K562 (cell line): Measurements from ENCODE around the gene C1QL2. TPM values are rescaled to one million over a fixed set of nuclear protein-coding genes. Genes with fewer than 3 reads are reported as not detected.

Experiments
- ATAC-seq: fragments of 200-7000 bp; cut with Tn5 transposase; 3 replicates; pipeline ENCODE4 v1.9.1; 2020; ENCODE audit warnings: moderate library complexity
- BruUV-seq: library from RNA; stranded (reverse); fragments of 400-500 nt; replicated peaks from 2 replicates; lab custom pipeline; 2021; lab: Mats Ljungman, UMichigan
- CTCF ChIA-PET: fragments of 300-600 bp; formaldehyde crosslinking; extraction: SDS; loops from one replicate; lab custom pipeline; 2021; ENCODE audit warnings: low intra/inter-chr PET ratio; lab: Yijun Ruan, JAX
- POLR2A ChIA-PET: fragments of 300-600, 350-650 bp; sonication (Branson Sonifier 250); formaldehyde crosslinking; extraction: SDS; loops from one replicate; lab custom pipeline; 2021; ENCODE audit warnings: antibody characterized with exemption, inconsistent platforms; lab: Yijun Ruan, JAX
- DNase-seq, 4 experiments: peaks; one replicate each; pipeline versions ENCODE4 v3.0.0 to v3.0.0-alpha.2; 2011 to 2018; ENCODE audit warnings: low spot score in 3 of 4, mixed read lengths in 3 of 4; ENCODE audit errors: extremely low read depth in 1 of 4
- FAIRE-seq: peaks from 2 replicates; lab custom pipeline; 2011; peaks lifted over from hg19 to GRCh38; lab: Jason Lieb, UNC
- H2AFZ ChIP-seq: 2 replicates; pipeline ENCODE4 v1.6.0; 2011; ENCODE audit warnings: low read depth, low read length, control low read depth, inconsistent platforms
- H3K27ac ChIP-seq: fragments of 200-600 bp; 3 replicates; pipeline ENCODE4 v1.8.0; 2011; ENCODE audit warnings: low read depth, mild to moderate bottlenecking, control low read depth, inconsistent platforms, low read length, moderate library complexity, mixed read lengths; ENCODE audit errors: extremely low read depth
- H3K27me3 ChIP-seq, 2 experiments: fragments of 300-600 bp in 1 of 2; 2 replicates in 1 of 2; 3 replicates in 1 of 2; pipeline versions ENCODE4 v1.6.0 to v1.8.0; 2011; ENCODE audit warnings: inconsistent platforms in 2 of 2, low read length in 2 of 2, mild to moderate bottlenecking in 1 of 2, mixed read lengths in 1 of 2, moderate library complexity in 1 of 2; ENCODE audit not compliant: control insufficient read depth in 2 of 2, insufficient read depth in 2 of 2
- H3K36me3 ChIP-seq: fragments of 300-600 bp; 3 replicates; pipeline ENCODE4 v1.8.0; 2011; ENCODE audit warnings: mild to moderate bottlenecking, low read length, inconsistent platforms; ENCODE audit not compliant: control insufficient read depth, insufficient read depth
- H3K4me1 ChIP-seq, 2 experiments: fragments of 200-600 bp in 1 of 2; replicated peaks in 1 of 2; 2 replicates in 1 of 2; 3 replicates in 1 of 2; pipeline versions ENCODE4 v1.5.1 to v1.8.0; 2011; ENCODE audit warnings: inconsistent platforms in 2 of 2, low read length in 2 of 2, mild to moderate bottlenecking in 1 of 2, mixed read lengths in 1 of 2, moderate library complexity in 1 of 2; ENCODE audit not compliant: control insufficient read depth in 2 of 2, insufficient read depth in 2 of 2
- H3K4me2 ChIP-seq: 2 replicates; pipeline ENCODE4 v1.6.1; 2011; ENCODE audit warnings: low read length, control low read depth, inconsistent platforms, mixed read lengths; ENCODE audit not compliant: insufficient read depth
- H3K4me3 ChIP-seq: fragments of 200-600 bp; sonication (generic), shearing (Covaris generic); 2 replicates; pipeline ENCODE4 v1.5.1; 2016; ENCODE audit warnings: control low read depth, inconsistent platforms
- H3K79me2 ChIP-seq: fragments of 200-600 bp; 3 replicates; pipeline ENCODE4 v1.8.0; 2011; ENCODE audit warnings: low read length, inconsistent platforms; ENCODE audit not compliant: control insufficient read depth, insufficient read depth
- H3K9ac ChIP-seq, 2 experiments: 2 replicates each; pipeline versions ENCODE4 v1.6.0 to v1.6.1; 2011; ENCODE audit warnings: low read depth in 2 of 2, low read length in 2 of 2, control low read depth in 1 of 2, inconsistent platforms in 1 of 2, mild to moderate bottlenecking in 1 of 2, mixed read lengths in 1 of 2; ENCODE audit not compliant: insufficient read depth in 1 of 2
- H3K9me1 ChIP-seq: one replicate; pipeline ENCODE4 v1.6.0; 2011; ENCODE audit warnings: inconsistent platforms, mild to moderate bottlenecking, low read length, moderate library complexity; ENCODE audit not compliant: control insufficient read depth, insufficient read depth
- H3K9me3 ChIP-seq: replicated peaks from 2 replicates; pipeline ENCODE4 v1.5.1; 2011; ENCODE audit warnings: low read depth, low read length, inconsistent platforms; ENCODE audit not compliant: control insufficient read depth, insufficient read depth
- H4K20me1 ChIP-seq: replicated peaks from 2 replicates; pipeline ENCODE4 v1.6.1; 2011; ENCODE audit warnings: low read length, inconsistent platforms, mixed read lengths; ENCODE audit not compliant: control insufficient read depth, insufficient read depth
- CEBPB ChIP-seq: fragments of 450-650 bp; IDR thresholded peaks from 2 replicates; pipeline ENCODE4 v1.6.1; 2016; ENCODE audit warnings: missing genetic modification characterization, missing compliant biosample characterization
- DPF2 ChIP-seq: fragments of 450-650 bp; IDR thresholded peaks from 2 replicates; pipeline ENCODE4 v1.6.1; 2016
- EP400 ChIP-seq: fragments of 450-650 bp; IDR thresholded peaks from 2 replicates; pipeline ENCODE4 v1.6.1; 2017; ENCODE audit warnings: antibody characterized with exemption, mild to moderate bottlenecking, moderate library complexity
- HLTF ChIP-seq: fragments of 450-650 bp; IDR thresholded peaks from 2 replicates; pipeline ENCODE4 v1.6.1; 2016
- KAT7 ChIP-seq: sonication (generic); formaldehyde crosslinking; IDR thresholded peaks from 2 replicates; pipeline ENCODE4 v1.8.0; 2022; ENCODE audit warnings: missing genetic modification reagents, mild to moderate bottlenecking, borderline replicate concordance
- KHSRP ChIP-seq: fragments of 450-650 bp; IDR thresholded peaks from 2 replicates; pipeline ENCODE4 v1.6.1; 2017
- RAD51 ChIP-seq: fragments of 450-650 bp; IDR thresholded peaks from 2 replicates; pipeline ENCODE4 v1.7.1; 2016; ENCODE audit warnings: low read depth, mild to moderate bottlenecking, borderline replicate concordance
- RBFOX2 ChIP-seq: fragments of 200-400 bp; formaldehyde crosslinking; IDR thresholded peaks from 2 replicates; pipeline ENCODE4 v1.6.1; 2017; ENCODE audit warnings: low read depth, mild to moderate bottlenecking, low read length, moderate library complexity
- ZNF143 ChIP-seq: sonication (generic); formaldehyde crosslinking; IDR thresholded peaks from 2 replicates; pipeline ENCODE4 v1.9.0; 2022; ENCODE audit warnings: mild to moderate bottlenecking, missing genetic modification reagents
- ZNF354B ChIP-seq: fragments of 250-450 bp; sonication (Bioruptor Pico); IDR thresholded peaks from 2 replicates; pipeline ENCODE4 v1.4.0; 2020
- WGBS: fragments of 100-300 bp; shearing (Covaris generic); methylation state at CpG from one replicate; pipeline ENCODE4 v1.1.6; 2016; ENCODE audit warnings: low coverage, mixed read lengths; ENCODE audit not compliant: insufficient coverage; ENCODE audit errors: missing lambda C conversion rate; 5-methylcytosine and 5-hydroxymethylcytosine counted together
- in situ Hi-C: fragments of 300-500 bp; cut with MboI; formaldehyde crosslinking; loops from 4 replicates; pipeline ENCODE4 v1.15.0; 2018; ENCODE audit warnings: inconsistent platforms, mixed read lengths
- intact Hi-C: fragments of 100-400 bp; cut with micrococcal nuclease; formaldehyde crosslinking; loops from 2 replicates; pipeline ENCODE4 v1.14.2; 2022
- polyA plus RNA-seq, 8 experiments: library from polyadenylated mRNA; depleted of rRNA in 4 of 8; stranded (reverse) in 5 of 8; unstranded in 3 of 8; fragments of >200 nt; fragmentation: Nextera tagmentation in 2 of 8; fragmentation: Illumina TruSeq in 1 of 8; extraction: Ambion mirVana in 2 of 8; extraction: Trizol in 1 of 8; gene quantifications; 2 replicates each; pipeline versions ENCODE4 v1.2.1 to v1.2.3, GENCODE V29; 2011 to 2014; ENCODE audit warnings: inconsistent platforms in 1 of 8, missing spikeins in 1 of 8
- total RNA-seq, 7 experiments: library from RNA; depleted of rRNA in 6 of 7; stranded (reverse); fragments of >200 nt in 6 of 7; fragmentation: Illumina TruSeq in 2 of 7; extraction: Trizol in 2 of 7; gene quantifications; 2 replicates each; pipeline versions ENCODE4 v1.2.1 to v1.2.3, GENCODE V29; 2011 to 2021; ENCODE audit warnings: low replicate concordance in 1 of 7
- TF ChIP-seq, protein P1 (sequence below), 2 experiments: fragments of 450-650 bp; conservative IDR thresholded peaks; 2 replicates each; pipeline ENCODE4 v1.6.1; 2017; ENCODE audit warnings: mild to moderate bottlenecking in 2 of 2, moderate library complexity in 2 of 2
- TF ChIP-seq, protein P2 (sequence below): fragments of 250-450 bp; sonication (Bioruptor Pico); IDR thresholded peaks from 2 replicates; pipeline ENCODE4 v1.8.0; 2022; ENCODE audit warnings: inconsistent platforms, mild to moderate bottlenecking, moderate library complexity, borderline replicate concordance
- TF ChIP-seq, protein P3 (sequence below): fragments of 450-650 bp; formaldehyde crosslinking; IDR thresholded peaks from 2 replicates; pipeline ENCODE4 v1.4.0; 2020; ENCODE audit warnings: mild to moderate bottlenecking, moderate library complexity

The C1QL2 gene
- total and polyA plus RNA-seq, 9 of the 15 experiments (the other 6 are each of a cell fraction or from before 2014, with no cell fraction given), result not detected

DNA sequence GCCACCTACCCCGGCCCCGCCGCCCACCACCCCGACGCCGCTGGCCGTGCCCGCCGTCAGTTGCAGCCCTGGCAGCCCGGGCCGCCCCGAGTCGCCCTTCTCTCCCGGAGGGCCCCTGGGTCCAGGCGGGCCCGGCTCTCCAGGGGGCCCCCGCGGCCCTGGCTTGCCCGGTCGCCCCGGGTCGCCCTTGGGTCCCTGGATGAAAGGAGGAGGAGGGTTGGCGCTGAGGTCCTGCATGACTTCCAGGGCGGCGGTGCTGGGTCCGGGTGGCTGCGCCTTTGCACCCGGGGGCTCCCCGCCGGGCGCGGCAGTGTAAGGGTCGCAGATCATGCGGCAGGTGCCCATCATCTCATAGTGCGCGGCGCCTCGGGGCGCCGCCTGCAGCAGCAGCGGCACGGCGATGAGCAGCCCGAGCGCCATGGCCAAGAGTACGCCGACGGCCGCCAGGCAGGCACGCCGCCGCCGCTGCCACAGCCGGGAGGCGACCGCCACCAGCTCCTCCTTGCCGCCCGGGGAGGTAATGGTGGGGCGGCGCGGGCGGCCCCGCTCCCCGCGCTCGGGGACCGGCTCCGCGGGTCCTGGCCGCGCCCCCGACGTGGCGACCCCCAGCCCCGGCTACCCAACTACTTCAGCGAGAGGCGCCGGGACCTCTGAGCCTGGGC lies 570 bp downstream of the C1QL2 start:
- ATAC-seq (no peak), FAIRE-seq (no peak), DNase-seq (no peak)
- H3K4me2 ChIP-seq, result no peak overlapping the region
- H3K9me1 ChIP-seq, result no peaks in the 10 kb centered on the region
- H2AFZ ChIP-seq, result no peak overlapping the region
- in situ Hi-C loops, result no loop called here
- no peak overlapping the region for H3K9ac ChIP-seq
- intact Hi-C loops, result no loop called here
- H3K4me1 ChIP-seq, result peaks cover 0 to 6% of the 10 kb centered on the region in 2 experiments; a peak in 2 of 5 replicates
- H3K27me3 ChIP-seq, result peaks cover 20 to 55% of the 10 kb centered on the region in 2 experiments; a peak in 4 of 5 replicates
- WGBS, result 40% methylated on average over 32 of the region's 78 CpGs
- no TSS peak for BruUV-seq
- no peaks in the 10 kb centered on the region for H3K79me2 ChIP-seq
- no peak overlapping the region for H3K27ac ChIP-seq
- H3K9me3 ChIP-seq, result no peaks in the 10 kb centered on the region
- H4K20me1 ChIP-seq, result peaks cover 9% of the 10 kb centered on the region; the same call in 1 of the 2 replicates
- POLR2A ChIA-PET, result no interaction called here
- TF ChIP-seq DPF2 (no peak), ZNF143 (CRISPR knock-in tag) (no peak), CEBPB (tag) (no peak), KHSRP (no peak), HLTF (no peak), RBFOX2 (no peak), KAT7 (CRISPR knock-in tag) (no peak), EP400 (no peak), RAD51 (no peak), ZNF354B (CRISPR knock-in tag) (no peak)
- TF ChIP-seq, protein P1, sequence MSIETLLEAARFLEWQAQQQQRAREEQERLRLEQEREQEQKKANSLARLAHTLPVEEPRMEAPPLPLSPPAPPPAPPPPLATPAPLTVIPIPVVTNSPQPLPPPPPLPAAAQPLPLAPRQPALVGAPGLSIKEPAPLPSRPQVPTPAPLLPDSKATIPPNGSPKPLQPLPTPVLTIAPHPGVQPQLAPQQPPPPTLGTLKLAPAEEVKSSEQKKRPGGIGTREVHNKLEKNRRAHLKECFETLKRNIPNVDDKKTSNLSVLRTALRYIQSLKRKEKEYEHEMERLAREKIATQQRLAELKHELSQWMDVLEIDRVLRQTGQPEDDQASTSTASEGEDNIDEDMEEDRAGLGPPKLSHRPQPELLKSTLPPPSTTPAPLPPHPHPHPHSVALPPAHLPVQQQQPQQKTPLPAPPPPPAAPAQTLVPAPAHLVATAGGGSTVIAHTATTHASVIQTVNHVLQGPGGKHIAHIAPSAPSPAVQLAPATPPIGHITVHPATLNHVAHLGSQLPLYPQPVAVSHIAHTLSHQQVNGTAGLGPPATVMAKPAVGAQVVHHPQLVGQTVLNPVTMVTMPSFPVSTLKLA (conservative IDR thresholded peaks at IDR 0.05), result no peak
- TF ChIP-seq, protein P2, sequence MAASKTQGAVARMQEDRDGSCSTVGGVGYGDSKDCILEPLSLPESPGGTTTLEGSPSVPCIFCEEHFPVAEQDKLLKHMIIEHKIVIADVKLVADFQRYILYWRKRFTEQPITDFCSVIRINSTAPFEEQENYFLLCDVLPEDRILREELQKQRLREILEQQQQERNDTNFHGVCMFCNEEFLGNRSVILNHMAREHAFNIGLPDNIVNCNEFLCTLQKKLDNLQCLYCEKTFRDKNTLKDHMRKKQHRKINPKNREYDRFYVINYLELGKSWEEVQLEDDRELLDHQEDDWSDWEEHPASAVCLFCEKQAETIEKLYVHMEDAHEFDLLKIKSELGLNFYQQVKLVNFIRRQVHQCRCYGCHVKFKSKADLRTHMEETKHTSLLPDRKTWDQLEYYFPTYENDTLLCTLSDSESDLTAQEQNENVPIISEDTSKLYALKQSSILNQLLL (CRISPR knock-in tag), result no peak
- TF ChIP-seq, protein P3, sequence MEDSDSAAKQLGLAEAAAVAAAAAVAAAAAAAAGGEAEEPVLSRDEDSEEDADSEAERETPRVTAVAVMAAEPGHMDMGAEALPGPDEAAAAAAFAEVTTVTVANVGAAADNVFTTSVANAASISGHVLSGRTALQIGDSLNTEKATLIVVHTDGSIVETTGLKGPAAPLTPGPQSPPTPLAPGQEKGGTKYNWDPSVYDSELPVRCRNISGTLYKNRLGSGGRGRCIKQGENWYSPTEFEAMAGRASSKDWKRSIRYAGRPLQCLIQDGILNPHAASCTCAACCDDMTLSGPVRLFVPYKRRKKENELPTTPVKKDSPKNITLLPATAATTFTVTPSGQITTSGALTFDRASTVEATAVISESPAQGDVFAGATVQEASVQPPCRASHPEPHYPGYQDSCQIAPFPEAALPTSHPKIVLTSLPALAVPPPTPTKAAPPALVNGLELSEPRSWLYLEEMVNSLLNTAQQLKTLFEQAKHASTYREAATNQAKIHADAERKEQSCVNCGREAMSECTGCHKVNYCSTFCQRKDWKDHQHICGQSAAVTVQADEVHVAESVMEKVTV (CRISPR knock-in tag), result no peak
- CTCF ChIA-PET, result no interaction called here
- no peak overlapping the region for H3K4me3 ChIP-seq
- H3K36me3 ChIP-seq, result no peaks in the 10 kb centered on the region
